HG03135 (cell line): ENCODE measurements around the gene RXFP2.

Experiments
- ATAC-seq: cut with Tn5 transposase; IDR thresholded peaks from one replicate; pipeline ENCODE4 v1.9.1; 2021; ENCODE audit warnings: mild to moderate bottlenecking, moderate library complexity; ENCODE audit not compliant: unreplicated experiment

RXFP2 gene

GRCh38 chr13:31765138-31765785 is 25.9 kb downstream of the RXFP2 start:
- ATAC-seq: no peak

- ATAC-seq: no peak
These were observed 28.0 kb downstream of the RXFP2 start for GRCh38 chr13:31767175-31767900.

GRCh38 chr13:31768351-31768750 is 29.0 kb downstream of the RXFP2 start:
- no peak for ATAC-seq

GRCh38 chr13:31769575-31769974 is 30.2 kb downstream of the RXFP2 start:
- no peak for ATAC-seq

GRCh38 chr13:31772231-31772630 is 32.9 kb downstream of the RXFP2 start:
- no peak for ATAC-seq

GRCh38 chr13:31773538-31773937 is 34.2 kb downstream of the RXFP2 start:
- ATAC-seq: no peak

- no peak for ATAC-seq
These were observed 34.9 kb downstream of the RXFP2 start for GRCh38 chr13:31774186-31774750.

- no peak for ATAC-seq
These were observed 35.8 kb downstream of the RXFP2 start for GRCh38 chr13:31775148-31775547.

- no peak for ATAC-seq
These were observed 36.4 kb downstream of the RXFP2 start for GRCh38 chr13:31775686-31776085.

GRCh38 chr13:31781064-31781463 is 41.7 kb downstream of the RXFP2 start:
- ATAC-seq: no peak

- no peak for ATAC-seq
These were observed 46.7 kb downstream of the RXFP2 start for GRCh38 chr13:31786011-31786410.

- ATAC-seq: no peak
These were observed 51.7 kb downstream of the RXFP2 start for GRCh38 chr13:31790992-31791391.

- no peak for ATAC-seq
These were observed 53.9 kb downstream of the RXFP2 start for GRCh38 chr13:31793246-31793645.

- no peak for ATAC-seq
These were observed 55.1 kb downstream of the RXFP2 start for GRCh38 chr13:31794452-31794851.

GRCh38 chr13:31797154-31797775 is 57.9 kb downstream of the RXFP2 start:
- no peak for ATAC-seq

- no peak for ATAC-seq
These were observed 58.9 kb downstream of the RXFP2 start for GRCh38 chr13:31798189-31798588.

GRCh38 chr13:31801088-31801487 is 61.8 kb downstream of the RXFP2 start:
- no peak for ATAC-seq

- ATAC-seq: no peak
These were observed 64.0 kb downstream of the RXFP2 start for GRCh38 chr13:31803311-31803710.

GRCh38 chr13:31805841-31806240 is 66.5 kb downstream of the RXFP2 start:
- ATAC-seq: no peak

- no peak for ATAC-seq
These were observed 67.8 kb downstream of the RXFP2 start for GRCh38 chr13:31807090-31807541.

GRCh38 chr13:31814536-31814935 is 75.2 kb downstream of the RXFP2 start:
- no peak for ATAC-seq
